Caco-2 (cell line): ENCODE data around the gene SP3. TPM values are rescaled to one million over a fixed set of nuclear protein-coding genes. Genes with fewer than 3 reads are reported as not detected.

ENCODE experiments used
- BruUV-seq: library from RNA; stranded (reverse); fragments of 400-500 nt; replicated peaks from 2 replicates; lab custom pipeline; 2021; lab: Mats Ljungman, UMichigan
- CTCF ChIA-PET: fragments of 300-600 bp; sonication (Branson Sonifier 250); formaldehyde crosslinking; loops from one replicate; lab custom pipeline; 2022; ENCODE audit warnings: antibody characterized with exemption; lab: Charles Lee
- POLR2A ChIA-PET: fragments of 300-600 bp; sonication (Branson Sonifier 250); formaldehyde crosslinking; loops from one replicate; lab custom pipeline; 2022; ENCODE audit warnings: antibody characterized with exemption; lab: Charles Lee
- DNase-seq, 2 experiments: peaks; one replicate each; pipeline versions ENCODE4 v3.0.0 to v3.0.0-alpha.2; 2020 to 2022
- H3K27me3 ChIP-seq: replicated peaks from 2 replicates; pipeline ENCODE4 v1.6.0; 2011; ENCODE audit warnings: low read length; ENCODE audit not compliant: control insufficient read depth, insufficient read depth
- H3K36me3 ChIP-seq: 2 replicates; pipeline ENCODE4 v1.5.1; 2011; ENCODE audit warnings: low read length; ENCODE audit not compliant: control insufficient read depth, insufficient read depth
- H3K4me1 ChIP-seq: fragments of 250-450 bp; sonication (Bioruptor Pico); 2 replicates; pipeline ENCODE4 v1.5.1; 2020; ENCODE audit warnings: mild to moderate bottlenecking
- H3K4me3 ChIP-seq: 2 replicates; pipeline ENCODE4 v1.5.1; 2011; ENCODE audit warnings: low read depth, mild to moderate bottlenecking, control low read depth, low read length
- H3K9me3 ChIP-seq: fragments of 250-450 bp; sonication (Bioruptor Pico); 2 replicates; pipeline ENCODE4 v1.5.1; 2020; ENCODE audit warnings: mild to moderate bottlenecking, moderate library complexity
- H3K27ac Mint-ChIP-seq: one replicate; pipeline ENCODE4 v1.8.0; 2022; ENCODE audit warnings: mixed read lengths; ENCODE audit not compliant: unreplicated experiment
- H3K27me3 Mint-ChIP-seq: one replicate; pipeline ENCODE4 v1.8.0; 2022; ENCODE audit warnings: mixed read lengths; ENCODE audit not compliant: insufficient read depth, unreplicated experiment
- H3K36me3 Mint-ChIP-seq: one replicate; pipeline ENCODE4 v1.8.0; 2022; ENCODE audit warnings: mild to moderate bottlenecking, mixed read lengths; ENCODE audit not compliant: insufficient read depth, unreplicated experiment
- H3K4me1 Mint-ChIP-seq: one replicate; pipeline ENCODE4 v1.8.0; 2022; ENCODE audit warnings: low read depth, mixed read lengths; ENCODE audit not compliant: unreplicated experiment
- H3K4me3 Mint-ChIP-seq: one replicate; pipeline ENCODE4 v1.8.0; 2022; ENCODE audit warnings: mild to moderate bottlenecking, moderate library complexity, mixed read lengths; ENCODE audit not compliant: unreplicated experiment
- H3K9me3 Mint-ChIP-seq: one replicate; pipeline ENCODE4 v1.8.0; 2022; ENCODE audit warnings: mixed read lengths; ENCODE audit not compliant: unreplicated experiment
- CTCF ChIP-seq, 2 experiments: fragments of 200-600 bp in 1 of 2; IDR thresholded peaks; 1 replicate in 1 of 2; 2 replicates in 1 of 2; pipeline versions ENCODE4 v1.5.1 to v1.8.0; 2011 to 2022; ENCODE audit warnings: antibody characterized with exemption in 1 of 2, control low read depth in 1 of 2, inconsistent platforms in 1 of 2, low read depth in 1 of 2, low read length in 1 of 2, mild to moderate bottlenecking in 1 of 2, moderate library complexity in 1 of 2; ENCODE audit not compliant: insufficient read depth in 1 of 2, severe bottlenecking in 1 of 2, unreplicated experiment in 1 of 2
- intact Hi-C: fragments of 100-400 bp; cut with micrococcal nuclease; formaldehyde crosslinking; loops from one replicate; pipeline ENCODE4 v1.10.0; 2022; ENCODE audit not compliant: unreplicated experiment
- total RNA-seq: library from RNA; stranded (reverse); gene quantifications from 2 replicates; pipeline ENCODE4 v1.2.3, GENCODE V29; 2022

Gene SP3
- total RNA-seq, 1 experiment from 2014 or later = 111 TPM

GRCh38 chr2:173999724-174000123 lies 34.6 kb upstream of the SP3 start:
- Mint-ChIP-seq H3K27ac (no peak overlapping the region), H3K27me3 (no peaks in the 10 kb centered on the region), H3K9me3 (no peaks in the 10 kb centered on the region), H3K4me3 (no peak overlapping the region), H3K36me3 (peaks cover 5% of the 10 kb centered on the region), H3K4me1 (peaks cover 35% of the 10 kb centered on the region)
- Histone ChIP-seq H3K4me1 (peaks cover 22% of the 10 kb centered on the region), H3K4me3 (no peak overlapping the region), H3K27me3 (no peaks in the 10 kb centered on the region), H3K36me3 (no peaks in the 10 kb centered on the region), H3K9me3 (no peaks in the 10 kb centered on the region)
- no peak for TF ChIP-seq CTCF (IDR thresholded peaks at IDR 0.05; ENCODE audit: insufficient read depth in 1 of 2, low read depth in 1 of 2, low read length in 1 of 2, severe bottlenecking in 1 of 2, unreplicated experiment in 1 of 2)
- DNase-seq = no peak
- BruUV-seq = no TSS peak
- CTCF ChIA-PET = no interaction called here
- intact Hi-C loops = no loop called here
- POLR2A ChIA-PET = no interaction called here

GRCh38 chr2:173999272-173999671 lies 34.1 kb upstream of the SP3 start:
- DNase-seq = no peak
- no peaks in the 10 kb centered on the region for H3K27me3 ChIP-seq
- TF ChIP-seq CTCF (IDR thresholded peaks at IDR 0.05; ENCODE audit: insufficient read depth in 1 of 2, low read depth in 1 of 2, low read length in 1 of 2, severe bottlenecking in 1 of 2, unreplicated experiment in 1 of 2) = no peak
- ChIA-PET POLR2A (no interaction called here), CTCF (no interaction called here)
- peaks cover 18% of the 10 kb centered on the region for H3K4me1 ChIP-seq
- Mint-ChIP-seq H3K4me3 (no peak overlapping the region), H3K4me1 (peaks cover 30% of the 10 kb centered on the region), H3K27me3 (no peaks in the 10 kb centered on the region), H3K36me3 (peaks cover 5% of the 10 kb centered on the region), H3K9me3 (no peaks in the 10 kb centered on the region), H3K27ac (no peak overlapping the region)
- no peaks in the 10 kb centered on the region for H3K36me3 ChIP-seq
- intact Hi-C loops = no loop called here
- H3K4me3 ChIP-seq = no peak overlapping the region
- no peaks in the 10 kb centered on the region for H3K9me3 ChIP-seq
- no TSS peak for BruUV-seq

GRCh38 chr2:173998386-173998785 lies 33.2 kb upstream of the SP3 start:
- CTCF ChIA-PET = no interaction called here
- Mint-ChIP-seq H3K27ac (no peak overlapping the region), H3K36me3 (peaks cover 5% of the 10 kb centered on the region), H3K4me3 (no peak overlapping the region), H3K4me1 (peaks cover 21% of the 10 kb centered on the region), H3K9me3 (no peaks in the 10 kb centered on the region), H3K27me3 (no peaks in the 10 kb centered on the region)
- no peaks in the 10 kb centered on the region for H3K9me3 ChIP-seq
- POLR2A ChIA-PET = no interaction called here
- no peaks in the 10 kb centered on the region for H3K36me3 ChIP-seq
- intact Hi-C loops = no loop called here
- peaks cover 12% of the 10 kb centered on the region for H3K4me1 ChIP-seq
- BruUV-seq = no TSS peak
- H3K27me3 ChIP-seq = no peaks in the 10 kb centered on the region
- no peak for DNase-seq
- H3K4me3 ChIP-seq = no peak overlapping the region
- TF ChIP-seq CTCF (IDR thresholded peaks at IDR 0.05; ENCODE audit: insufficient read depth in 1 of 2, low read depth in 1 of 2, low read length in 1 of 2, severe bottlenecking in 1 of 2, unreplicated experiment in 1 of 2) = no peak
